CD4-positive, alpha-beta T cell treated with Interleukin-2 at 100 ng/mL for 4 hours (primary cell): Measurements from ENCODE around the gene KLK11.
"Not testable (repeated sequence)": the region's sequence is repeated elsewhere in the genome, so short reads cannot be mapped to it uniquely, and the experiment has no call there.

Experiments used
- DNase-seq: peaks from one replicate; pipeline ENCODE4 v3.0.0-alpha.2; 2020; ENCODE audit warnings: low spot score

KLK11 gene

GRCh38 chr19:51003316-51003715 is 23.1 kb downstream of the KLK11 start:
- DNase-seq = no peak

GRCh38 chr19:51002542-51003311 is 23.7 kb downstream of the KLK11 start:
- DNase-seq = no peak

- DNase-seq = no peak
Measured at GRCh38 chr19:51002089-51002532, 24.3 kb downstream of the KLK11 start.

GRCh38 chr19:51001515-51001914 is 24.9 kb downstream of the KLK11 start, which contains the start of gene KLK8:
KLK8 (minus strand) TSS chr19:51001604; CDS start chr19:51001167, 437 bp downstream.
- no peak for DNase-seq

- no peak for DNase-seq
Measured at GRCh38 chr19:51000981-51001380, 25.4 kb downstream of the KLK11 start.

- no peak for DNase-seq
Measured at GRCh38 chr19:51000426-51000825, 26.0 kb downstream of the KLK11 start.

GRCh38 chr19:50998686-50999085 is 27.7 kb downstream of the KLK11 start:
- DNase-seq = no peak

GRCh38 chr19:50998061-50998460 is 28.4 kb downstream of the KLK11 start:
- no peak for DNase-seq

- no peak for DNase-seq
Measured at GRCh38 chr19:50994129-50994528, 32.3 kb downstream of the KLK11 start.

- no peak for DNase-seq
Measured at GRCh38 chr19:50992666-50993035, 33.8 kb downstream of the KLK11 start.

- not testable (repeated sequence) for DNase-seq
Measured at GRCh38 chr19:50984416-50984815, 42.0 kb downstream of the KLK11 start.

- DNase-seq = no peak
Measured at GRCh38 chr19:50983625-50984292, 42.7 kb downstream of the KLK11 start, which contains the start of gene KLK7. KLK7 (minus strand) TSS chr19:50983917; CDS start chr19:50982399, 1,518 bp downstream.

- no peak for DNase-seq
Measured at GRCh38 chr19:50982186-50982585, 44.2 kb downstream of the KLK11 start.

- DNase-seq = no peak
Measured at GRCh38 chr19:50981587-50982146, 44.7 kb downstream of the KLK11 start.

- no peak for DNase-seq
Measured at GRCh38 chr19:50980208-50980607, 46.2 kb downstream of the KLK11 start.

- no peak for DNase-seq
Measured at GRCh38 chr19:50979758-50980157, 46.7 kb downstream of the KLK11 start.

- DNase-seq = no peak
Measured at GRCh38 chr19:50978772-50979390, 47.5 kb downstream of the KLK11 start.

- DNase-seq = no peak
Measured at GRCh38 chr19:50977626-50978025, 48.8 kb downstream of the KLK11 start.

GRCh38 chr19:50975766-50976165 is 50.6 kb downstream of the KLK11 start:
- DNase-seq = no peak

- DNase-seq = no peak
Measured at GRCh38 chr19:50974702-50975556, 51.5 kb downstream of the KLK11 start.

- DNase-seq = no peak
Measured at GRCh38 chr19:50972795-50973376, 53.5 kb downstream of the KLK11 start.
